ENCODE data around the gene WRAP73. TPM values are rescaled to one million over a fixed set of nuclear protein-coding genes. Genes with fewer than 3 reads are reported as not detected.

WRAP73 gene
- total RNA-seq, 1 experiment from 2014 or later = 51.4 TPM

DNA sequence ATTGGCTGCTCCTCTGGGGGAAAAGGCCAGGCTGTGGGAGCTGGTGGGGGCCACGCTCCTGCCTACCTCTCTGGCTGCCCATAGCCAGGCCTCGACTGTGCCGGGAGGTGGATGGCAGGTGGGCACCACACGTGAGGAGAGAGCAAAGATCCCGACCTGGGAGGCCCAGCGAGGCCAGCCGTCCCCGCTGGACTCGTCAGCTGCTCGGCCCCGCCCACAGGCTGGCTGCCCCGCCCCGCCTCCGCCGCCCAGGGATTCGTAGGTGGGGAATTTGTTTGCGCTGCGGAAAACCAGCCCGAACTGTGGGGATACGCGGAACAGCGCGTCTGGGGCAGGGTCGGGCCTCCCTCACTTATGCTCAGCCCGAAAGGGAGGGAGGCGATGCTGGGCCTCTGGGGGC, 34.1 kb upstream of the WRAP73 start (continued):
- TF ChIP-seq, protein P1, sequence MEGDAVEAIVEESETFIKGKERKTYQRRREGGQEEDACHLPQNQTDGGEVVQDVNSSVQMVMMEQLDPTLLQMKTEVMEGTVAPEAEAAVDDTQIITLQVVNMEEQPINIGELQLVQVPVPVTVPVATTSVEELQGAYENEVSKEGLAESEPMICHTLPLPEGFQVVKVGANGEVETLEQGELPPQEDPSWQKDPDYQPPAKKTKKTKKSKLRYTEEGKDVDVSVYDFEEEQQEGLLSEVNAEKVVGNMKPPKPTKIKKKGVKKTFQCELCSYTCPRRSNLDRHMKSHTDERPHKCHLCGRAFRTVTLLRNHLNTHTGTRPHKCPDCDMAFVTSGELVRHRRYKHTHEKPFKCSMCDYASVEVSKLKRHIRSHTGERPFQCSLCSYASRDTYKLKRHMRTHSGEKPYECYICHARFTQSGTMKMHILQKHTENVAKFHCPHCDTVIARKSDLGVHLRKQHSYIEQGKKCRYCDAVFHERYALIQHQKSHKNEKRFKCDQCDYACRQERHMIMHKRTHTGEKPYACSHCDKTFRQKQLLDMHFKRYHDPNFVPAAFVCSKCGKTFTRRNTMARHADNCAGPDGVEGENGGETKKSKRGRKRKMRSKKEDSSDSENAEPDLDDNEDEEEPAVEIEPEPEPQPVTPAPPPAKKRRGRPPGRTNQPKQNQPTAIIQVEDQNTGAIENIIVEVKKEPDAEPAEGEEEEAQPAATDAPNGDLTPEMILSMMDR (IDR thresholded peaks at IDR 0.05 in 2 of 3, conservative IDR thresholded peaks at IDR 0.05 in 1 of 3; ENCODE audit: borderline replicate concordance in 1 of 3, insufficient read depth in 1 of 3, low read depth in 2 of 3, low read length in 2 of 3) = no peak
- TF ChIP-seq, protein P2, sequence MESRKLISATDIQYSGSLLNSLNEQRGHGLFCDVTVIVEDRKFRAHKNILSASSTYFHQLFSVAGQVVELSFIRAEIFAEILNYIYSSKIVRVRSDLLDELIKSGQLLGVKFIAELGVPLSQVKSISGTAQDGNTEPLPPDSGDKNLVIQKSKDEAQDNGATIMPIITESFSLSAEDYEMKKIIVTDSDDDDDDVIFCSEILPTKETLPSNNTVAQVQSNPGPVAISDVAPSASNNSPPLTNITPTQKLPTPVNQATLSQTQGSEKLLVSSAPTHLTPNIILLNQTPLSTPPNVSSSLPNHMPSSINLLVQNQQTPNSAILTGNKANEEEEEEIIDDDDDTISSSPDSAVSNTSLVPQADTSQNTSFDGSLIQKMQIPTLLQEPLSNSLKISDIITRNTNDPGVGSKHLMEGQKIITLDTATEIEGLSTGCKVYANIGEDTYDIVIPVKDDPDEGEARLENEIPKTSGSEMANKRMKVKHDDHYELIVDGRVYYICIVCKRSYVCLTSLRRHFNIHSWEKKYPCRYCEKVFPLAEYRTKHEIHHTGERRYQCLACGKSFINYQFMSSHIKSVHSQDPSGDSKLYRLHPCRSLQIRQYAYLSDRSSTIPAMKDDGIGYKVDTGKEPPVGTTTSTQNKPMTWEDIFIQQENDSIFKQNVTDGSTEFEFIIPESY (IDR thresholded peaks at IDR 0.05; ENCODE audit: extremely low read depth, insufficient replicate concordance, low read length) = no peak
- TF ChIP-seq, protein P3, sequence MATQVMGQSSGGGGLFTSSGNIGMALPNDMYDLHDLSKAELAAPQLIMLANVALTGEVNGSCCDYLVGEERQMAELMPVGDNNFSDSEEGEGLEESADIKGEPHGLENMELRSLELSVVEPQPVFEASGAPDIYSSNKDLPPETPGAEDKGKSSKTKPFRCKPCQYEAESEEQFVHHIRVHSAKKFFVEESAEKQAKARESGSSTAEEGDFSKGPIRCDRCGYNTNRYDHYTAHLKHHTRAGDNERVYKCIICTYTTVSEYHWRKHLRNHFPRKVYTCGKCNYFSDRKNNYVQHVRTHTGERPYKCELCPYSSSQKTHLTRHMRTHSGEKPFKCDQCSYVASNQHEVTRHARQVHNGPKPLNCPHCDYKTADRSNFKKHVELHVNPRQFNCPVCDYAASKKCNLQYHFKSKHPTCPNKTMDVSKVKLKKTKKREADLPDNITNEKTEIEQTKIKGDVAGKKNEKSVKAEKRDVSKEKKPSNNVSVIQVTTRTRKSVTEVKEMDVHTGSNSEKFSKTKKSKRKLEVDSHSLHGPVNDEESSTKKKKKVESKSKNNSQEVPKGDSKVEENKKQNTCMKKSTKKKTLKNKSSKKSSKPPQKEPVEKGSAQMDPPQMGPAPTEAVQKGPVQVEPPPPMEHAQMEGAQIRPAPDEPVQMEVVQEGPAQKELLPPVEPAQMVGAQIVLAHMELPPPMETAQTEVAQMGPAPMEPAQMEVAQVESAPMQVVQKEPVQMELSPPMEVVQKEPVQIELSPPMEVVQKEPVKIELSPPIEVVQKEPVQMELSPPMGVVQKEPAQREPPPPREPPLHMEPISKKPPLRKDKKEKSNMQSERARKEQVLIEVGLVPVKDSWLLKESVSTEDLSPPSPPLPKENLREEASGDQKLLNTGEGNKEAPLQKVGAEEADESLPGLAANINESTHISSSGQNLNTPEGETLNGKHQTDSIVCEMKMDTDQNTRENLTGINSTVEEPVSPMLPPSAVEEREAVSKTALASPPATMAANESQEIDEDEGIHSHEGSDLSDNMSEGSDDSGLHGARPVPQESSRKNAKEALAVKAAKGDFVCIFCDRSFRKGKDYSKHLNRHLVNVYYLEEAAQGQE (IDR thresholded peaks at IDR 0.05; ENCODE audit: low read depth) = no peak

DNA sequence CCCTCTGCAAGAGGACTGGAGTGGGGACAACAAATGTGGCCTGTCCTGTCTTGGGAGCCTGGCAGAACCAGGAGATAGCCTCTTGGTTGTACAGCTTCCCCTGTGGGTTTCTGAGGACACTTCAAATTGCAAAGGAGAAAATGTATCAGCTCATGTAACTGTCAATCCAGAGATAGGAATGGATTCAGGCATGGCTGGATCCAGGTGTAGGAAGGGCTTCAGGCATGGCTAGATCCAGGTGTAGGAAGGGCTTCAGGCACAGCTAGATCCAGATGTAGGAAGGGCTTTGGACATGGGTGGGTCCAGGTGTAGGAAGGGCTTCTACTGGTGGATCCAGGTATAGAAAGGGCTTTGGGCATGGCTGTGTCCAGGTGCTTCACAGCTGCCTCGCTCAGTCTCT, 33.3 kb upstream of the WRAP73 start:
- Histone ChIP-seq H4K20me1 (ENCODE audit: insufficient read depth) (no peaks in the 10 kb centered on the region), H3K9me3 (ENCODE audit: control insufficient read depth in 1 of 2, insufficient read depth in 1 of 2, low read depth in 1 of 2, low read length in 2 of 2) (no peaks in the 10 kb centered on the region), H3K27me3 (ENCODE audit: insufficient read depth, low read length) (no peaks in the 10 kb centered on the region), H3K79me2 (ENCODE audit: insufficient read depth, low read length) (peaks cover 11% of the 10 kb centered on the region; the same call in 1 of the 2 replicates), H3K27ac (ENCODE audit: low read depth, low read length) (no peak overlapping the region), H3K4me3 (replicated peaks in 1 of 2; ENCODE audit: low read depth in 1 of 2, low read length in 2 of 2) (no peak overlapping the region), H3K9ac (ENCODE audit: low read length) (no peak overlapping the region), H2AFZ (ENCODE audit: low read depth, low read length, poor library complexity, severe bottlenecking) (no peak overlapping the region), H3K4me2 (ENCODE audit: low read length) (no peak overlapping the region), H3K4me1 (ENCODE audit: control insufficient read depth in 1 of 2, insufficient read depth in 2 of 2, low read length in 2 of 2) (peaks cover 7 to 14% of the 10 kb centered on the region in 2 experiments; a peak in 3 of 4 replicates), H3K36me3 (ENCODE audit: control insufficient read depth in 1 of 2, insufficient read depth in 2 of 2, low read length in 2 of 2) (no peaks in the 10 kb centered on the region), H3K9me2 (ENCODE audit: insufficient read depth) (no peaks in the 10 kb centered on the region)
- ATAC-seq (no peak), DNase-seq (ENCODE audit: low read depth, low spot score) (no peak)
- intact Hi-C loops (cut with micrococcal nuclease) = no loop called here
- TF ChIP-seq RAD21 (IDR thresholded peaks at IDR 0.05; ENCODE audit: low read depth) (no peak), SRF (IDR thresholded peaks at IDR 0.05; ENCODE audit: low read depth) (no peak)
- BruUV-seq (replicated peaks) = no TSS peak
- CTCF ChIA-PET = no interaction called here
- POLR2A ChIA-PET = no interaction called here
- RAD21 ChIA-PET (ENCODE audit: low non-redundant PET in 1 of 2, low total read pairs in 2 of 2, uncharacterized antibody in 2 of 2, unreplicated experiment in 2 of 2) = no interaction called here
